PC-9 (cell line): Measurements from ENCODE around the gene AEBP1. TPM values are rescaled to one million over a fixed set of nuclear protein-coding genes. Genes with fewer than 3 reads are reported as not detected.

Experiments used
- BruUV-seq: library from RNA; stranded (reverse); fragments of 400-500 nt; replicated peaks from 2 replicates; lab custom pipeline; 2021; lab: Mats Ljungman, UMichigan
- CTCF ChIA-PET: fragments of 300-600 bp; sonication (Branson Sonifier 250); formaldehyde crosslinking; loops from one replicate; lab custom pipeline; 2022; ENCODE audit warnings: antibody characterized with exemption; lab: Charles Lee
- POLR2A ChIA-PET: fragments of 300-600 bp; sonication (Branson Sonifier 250); formaldehyde crosslinking; loops from one replicate; lab custom pipeline; 2022; ENCODE audit warnings: antibody characterized with exemption; ENCODE audit not compliant: unreplicated experiment; lab: Charles Lee
- DNase-seq, 2 experiments: peaks; one replicate each; pipeline versions ENCODE4 v3.0.0 to v3.0.0-alpha.2; 2015 to 2022; ENCODE audit warnings: mixed read lengths in 1 of 2
- H2AFZ ChIP-seq: fragments of 200-600 bp; sonication (generic); 2 replicates; pipeline ENCODE4 v1.8.1; 2017; ENCODE audit warnings: antibody characterized with exemption
- H3F3A ChIP-seq: fragments of 200-600 bp; sonication (generic); 2 replicates; pipeline ENCODE4 v1.8.1; 2017; ENCODE audit warnings: antibody characterized with exemption, mild to moderate bottlenecking, low read depth; ENCODE audit not compliant: insufficient read depth
- H3K27ac ChIP-seq: fragments of 200-600 bp; sonication (generic); 2 replicates; pipeline ENCODE4 v1.6.1; 2016; ENCODE audit warnings: mixed run types
- H3K27me3 ChIP-seq: fragments of 200-600 bp; sonication (generic); 2 replicates; pipeline ENCODE4 v1.6.1; 2016; ENCODE audit warnings: low read depth, mixed run types; ENCODE audit not compliant: insufficient read depth
- H3K36me3 ChIP-seq: fragments of 200-600 bp; sonication (generic); 2 replicates; pipeline ENCODE4 v1.6.1; 2016; ENCODE audit warnings: low read depth, mixed run types
- H3K4me1 ChIP-seq: fragments of 200-600 bp; sonication (generic); replicated peaks from 2 replicates; pipeline ENCODE4 v1.6.1; 2016; ENCODE audit warnings: mixed run types; ENCODE audit not compliant: insufficient read depth
- H3K4me2 ChIP-seq: fragments of 200-600 bp; sonication (generic); 2 replicates; pipeline ENCODE4 v1.6.1; 2017; ENCODE audit warnings: mixed run types
- H3K4me3 ChIP-seq: fragments of 200-600 bp; sonication (generic); 2 replicates; pipeline ENCODE4 v1.6.1; 2016; ENCODE audit warnings: mixed run types
- H3K79me2 ChIP-seq: fragments of 200-600 bp; sonication (generic); 2 replicates; pipeline ENCODE4 v1.6.1; 2017; ENCODE audit warnings: low read depth, mixed run types
- H3K9me2 ChIP-seq: fragments of 200-600 bp; sonication (generic); 2 replicates; pipeline ENCODE4 v1.8.1; 2017; ENCODE audit warnings: mild to moderate bottlenecking; ENCODE audit not compliant: insufficient read depth
- H3K9me3 ChIP-seq: fragments of 200-600 bp; sonication (generic); 2 replicates; pipeline ENCODE4 v1.8.1; 2016; ENCODE audit warnings: low read depth; ENCODE audit not compliant: insufficient read depth
- H4K20me1 ChIP-seq: fragments of 200-600 bp; sonication (generic); 2 replicates; pipeline ENCODE4 v1.8.1; 2017; ENCODE audit not compliant: insufficient read depth
- CTCF ChIP-seq: fragments of 200-600 bp; sonication (generic); conservative IDR thresholded peaks from 2 replicates; pipeline ENCODE4 v1.6.1; 2017; ENCODE audit warnings: mixed run types, antibody characterized with exemption, mild to moderate bottlenecking, moderate library complexity
- EZH2 ChIP-seq: fragments of 200-600 bp; sonication (generic); IDR thresholded peaks from 2 replicates; pipeline ENCODE4 v1.8.0; 2017; ENCODE audit warnings: antibody characterized with exemption, low read depth
- intact Hi-C: fragments of 100-400 bp; cut with micrococcal nuclease; formaldehyde crosslinking; loops from one replicate; pipeline ENCODE4 v1.10.0; 2022; ENCODE audit not compliant: unreplicated experiment
- total RNA-seq: library from RNA; stranded (reverse); gene quantifications from 2 replicates; pipeline ENCODE4 v1.2.3, GENCODE V29; 2021

AEBP1 gene
- total RNA-seq, 1 experiment from 2014 or later: 0.33 TPM

GRCh38 chr7:44158096-44158872 lies 54.1 kb downstream of the AEBP1 start:
- Histone ChIP-seq H3K9me3 (no peaks in the 10 kb centered on the region), H3K4me1 (peaks cover 14% of the 10 kb centered on the region), H3K27ac (no peak overlapping the region), H3K36me3 (no peaks in the 10 kb centered on the region), H3K27me3 (no peaks in the 10 kb centered on the region), H3K4me2 (no peak overlapping the region), H3K79me2 (no peaks in the 10 kb centered on the region), H3K9me2 (no peaks in the 10 kb centered on the region), H2AFZ (no peak overlapping the region), H4K20me1 (no peaks in the 10 kb centered on the region), H3K4me3 (no peak overlapping the region), H3F3A (peaks cover 8% of the 10 kb centered on the region)
- no peak for DNase-seq
- TF ChIP-seq CTCF (no peak), EZH2 (no peak)
- no TSS peak for BruUV-seq
- intact Hi-C loops: no loop called here
- POLR2A ChIA-PET: no interaction called here
- CTCF ChIA-PET: no interaction called here

GRCh38 chr7:44158873-44159631 lies 54.9 kb downstream of the AEBP1 start:
- POLR2A ChIA-PET: no interaction called here
- Histone ChIP-seq H3K36me3 (no peaks in the 10 kb centered on the region), H3K9me3 (no peaks in the 10 kb centered on the region), H3K4me3 (no peak overlapping the region), H3K4me2 (no peak overlapping the region), H3K79me2 (no peaks in the 10 kb centered on the region), H3K9me2 (no peaks in the 10 kb centered on the region), H3K4me1 (peaks cover 22% of the 10 kb centered on the region), H4K20me1 (no peaks in the 10 kb centered on the region), H2AFZ (no peak overlapping the region), H3K27ac (no peak overlapping the region), H3K27me3 (no peaks in the 10 kb centered on the region), H3F3A (peaks cover 15% of the 10 kb centered on the region)
- CTCF ChIA-PET: no interaction called here
- no peak for DNase-seq
- intact Hi-C loops: no loop called here
- TF ChIP-seq EZH2 (no peak), CTCF (no peak)
- BruUV-seq: no TSS peak

- H3K27me3 ChIP-seq: no peaks in the 10 kb centered on the region
- DNase-seq: no peak
- H3K27ac ChIP-seq: no peak overlapping the region
- no peaks in the 10 kb centered on the region for H3K9me3 ChIP-seq
- H3K4me1 ChIP-seq: peaks cover 25% of the 10 kb centered on the region
- intact Hi-C loops: loop anchor here (5.0 kb wide), 1 partner anchor 38 kb away; the partner anchor contains the start of gene POLD2
- H4K20me1 ChIP-seq: no peaks in the 10 kb centered on the region
- H3K9me2 ChIP-seq: no peaks in the 10 kb centered on the region
- H3K4me2 ChIP-seq: no peak overlapping the region
- BruUV-seq: no TSS peak
- ChIA-PET CTCF (no interaction called here), POLR2A (no interaction called here)
- no peak overlapping the region for H2AFZ ChIP-seq
- H3F3A ChIP-seq: peaks cover 20% of the 10 kb centered on the region
- TF ChIP-seq CTCF (no peak), EZH2 (no peak)
- H3K4me3 ChIP-seq: no peak overlapping the region
- H3K79me2 ChIP-seq: no peaks in the 10 kb centered on the region
- H3K36me3 ChIP-seq: no peaks in the 10 kb centered on the region
These were observed 55.9 kb downstream of the AEBP1 start for GRCh38 chr7:44159824-44160630.
